Aorta (tissue), 5 donors: ENCODE results near the gene PPP2CA. TPM values are rescaled to one million over a fixed set of nuclear protein-coding genes. Genes with fewer than 3 reads are reported as not detected.
A peak's percentile ranks its signal among the peaks of the same experiment; 100 is the strongest.

ENCODE experiments used
- ATAC-seq: fragments of 200-7000 bp; cut with Tn5 transposase; one replicate; pipeline ENCODE4 v1.9.1; 2022; ENCODE audit warnings: moderate library complexity; ENCODE audit not compliant: low FRiP score
- DNase-seq, 2 donors: peaks; one replicate each; pipeline ENCODE4 v3.0.0-alpha.2; 2020
- H3K27ac ChIP-seq, 2 donors: one replicate each; pipeline ENCODE4 v1.5.1; 2013; ENCODE audit warnings: low read length in 2 of 2, mild to moderate bottlenecking in 2 of 2, moderate library complexity in 2 of 2, control low read depth in 1 of 2, inconsistent platforms in 1 of 2, low read depth in 1 of 2
- H3K27me3 ChIP-seq, 2 donors: one replicate each; pipeline ENCODE4 v1.6.1; 2013; ENCODE audit warnings: control low read depth in 1 of 2, low read length in 1 of 2, mild to moderate bottlenecking in 1 of 2, moderate library complexity in 1 of 2; ENCODE audit not compliant: insufficient read depth in 2 of 2, control insufficient read depth in 1 of 2
- H3K36me3 ChIP-seq, 2 donors: one replicate each; pipeline ENCODE4 v1.6.1; 2013; ENCODE audit warnings: control low read depth in 1 of 2, low read length in 1 of 2, mild to moderate bottlenecking in 1 of 2; ENCODE audit not compliant: insufficient read depth in 2 of 2, control insufficient read depth in 1 of 2
- H3K4me1 ChIP-seq, 2 donors: one replicate each; pipeline ENCODE4 v1.6.1; 2013; ENCODE audit warnings: low read length in 2 of 2, control low read depth in 1 of 2, mild to moderate bottlenecking in 1 of 2, moderate library complexity in 1 of 2; ENCODE audit not compliant: insufficient read depth in 2 of 2, control insufficient read depth in 1 of 2
- H3K4me3 ChIP-seq, 2 donors: one replicate each; pipeline ENCODE4 v1.5.1; 2013; ENCODE audit warnings: low read length in 2 of 2, control low read depth in 1 of 2, mild to moderate bottlenecking in 1 of 2
- H3K9me3 ChIP-seq: one replicate; pipeline ENCODE4 v1.6.1; 2013; ENCODE audit warnings: mild to moderate bottlenecking, low read length; ENCODE audit not compliant: control insufficient read depth
- WGBS, 2 donors: extraction: QIAGEN DNeasy Blood & Tissue Kit; methylation state at CpG; one replicate each; pipeline ENCODE4 v1.1.7; 2013; 5-methylcytosine and 5-hydroxymethylcytosine counted together
- intact Hi-C, 2 donors: fragments of 100-400 bp; cut with DNase I; formaldehyde crosslinking; loops; one replicate each; pipeline versions ENCODE4 v1.14.2 to v1.15.0; 2022
- polyA plus RNA-seq, 2 donors: library from polyadenylated mRNA; stranded (reverse); fragments of 200-250 nt; gene quantifications; one replicate each; pipeline ENCODE4 v1.2.3, GENCODE V29; 2013
- total RNA-seq, 2 donors: library from RNA; stranded (reverse); fragmentation: NEBNext Ultra II Directional; extraction: Animal tissue kit (Norgen Biotek cat#: 25700); gene quantifications; one replicate each; pipeline ENCODE4 v1.2.1, GENCODE V29; 2021
- donor health status: healthy with polysubstance abuse.
- donor health status: Bipolar disorder and iron deficiency.
- donor health status: DM: no; HTN: no; CAD: no.
- donor health status: DM: no; HTN: no; CAD: no.
- donor health status: DM: yes; HTN: yes; CAD: no.

Gene PPP2CA
- total and polyA plus RNA-seq, 4 donors, result 32.5 to 96.6 (median 69.3) TPM

DNA sequence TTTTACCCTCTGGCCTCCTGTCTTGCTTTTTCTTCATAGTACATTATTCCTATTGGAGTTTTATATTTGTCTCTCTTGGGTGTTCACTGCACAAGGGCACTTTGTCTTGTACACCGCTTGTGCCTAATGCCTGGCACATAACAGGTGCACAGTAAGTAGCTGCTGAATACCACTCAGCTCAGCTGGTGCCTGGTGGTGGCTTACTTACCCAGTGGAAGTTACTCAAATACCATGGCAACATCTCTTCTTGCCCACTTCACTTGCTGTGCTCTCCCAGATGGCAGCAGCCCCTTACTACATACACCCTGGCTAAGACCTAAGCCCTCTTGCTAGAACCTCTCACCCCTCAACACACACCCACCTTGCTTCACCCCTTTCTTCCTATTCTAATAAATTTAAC, 37.8 kb downstream of the PPP2CA start:
- H3K4me3 ChIP-seq, result no peak overlapping the region
- no peaks in the 10 kb centered on the region for H3K9me3 ChIP-seq
- DNase-seq (no peak), ATAC-seq (no peak)
- intact Hi-C loops, result loop anchor here in 1 of 2 donors (10.0 kb wide), 1 partner anchor 397 kb away; no protein-coding TSS in a partner anchor
- H3K4me1 ChIP-seq, result no peaks in the 10 kb centered on the region
- no peaks in the 10 kb centered on the region for H3K27me3 ChIP-seq
- 75 to 82% methylated on average over 1 of the region's 1 CpG for WGBS, 2 donors
- H3K27ac ChIP-seq, result no peak overlapping the region
- H3K36me3 ChIP-seq, result no peaks in the 10 kb centered on the region

DNA sequence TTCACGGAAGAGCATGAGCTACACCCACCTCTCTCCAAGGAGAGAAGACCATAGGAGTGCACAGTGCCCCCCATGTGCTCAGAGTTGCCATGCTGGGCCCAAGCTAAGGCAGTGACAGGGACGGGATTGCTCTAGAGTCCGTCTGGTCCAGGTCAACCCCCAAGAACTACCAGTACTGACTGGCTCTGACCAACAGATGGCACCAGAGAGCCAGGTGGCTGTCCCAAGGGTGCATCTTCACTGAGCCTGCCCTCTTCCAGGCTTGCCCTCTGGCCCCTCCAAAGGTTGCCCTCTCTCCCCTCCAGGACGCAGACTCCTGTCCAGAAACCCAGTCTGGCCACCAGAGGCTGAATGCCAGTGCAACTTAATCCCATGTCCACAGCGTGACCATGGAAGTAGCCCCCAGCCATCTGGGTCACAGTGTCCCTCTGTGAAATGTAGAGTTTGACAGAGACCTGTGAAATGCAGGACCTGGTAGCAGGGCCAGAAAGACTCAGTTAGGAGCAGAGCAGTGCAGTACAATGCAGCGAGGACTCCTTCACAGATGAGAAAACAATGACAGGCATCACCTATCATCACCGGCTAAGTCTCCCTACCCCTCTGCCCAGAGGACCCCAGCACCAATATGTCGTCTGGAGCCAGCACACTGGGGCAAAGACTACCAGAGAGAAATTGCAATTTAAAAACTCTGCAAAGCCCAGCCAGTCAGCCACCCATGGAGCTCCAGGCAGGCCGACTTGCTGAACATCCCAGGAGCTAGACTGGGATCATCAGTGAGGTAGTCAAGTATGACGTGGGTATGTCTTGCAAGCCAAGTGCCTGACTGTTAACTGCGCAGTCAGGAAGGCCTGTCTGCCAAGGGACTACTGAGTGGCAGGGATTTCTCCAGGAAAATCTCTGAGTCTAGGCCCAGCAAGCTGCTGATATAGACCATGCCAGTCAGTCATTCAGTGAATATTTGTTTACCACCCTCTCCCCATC, 41.4 kb downstream of the PPP2CA start:
- Histone ChIP-seq H3K27ac (no peak overlapping the region), H3K9me3 (no peaks in the 10 kb centered on the region), H3K27me3 (no peaks in the 10 kb centered on the region), H3K36me3 (no peaks in the 10 kb centered on the region), H3K4me1 (no peaks in the 10 kb centered on the region), H3K4me3 (no peak overlapping the region)
- 54 to 56% methylated on average over 11 of the region's 11 CpGs for WGBS, 2 donors
- peak; percentile 77 to 84 for DNase-seq
- intact Hi-C loops, result loop anchor here (1.0 to 10.0 kb wide), 3 partner anchors 102 to 400 kb away; no protein-coding TSS in a partner anchor
- peak; percentile 90 for ATAC-seq

GRCh38 chr5:134183481-134183880, 42.4 kb downstream of the PPP2CA start:
- no peaks in the 10 kb centered on the region for H3K27me3 ChIP-seq
- no peak for DNase-seq
- H3K9me3 ChIP-seq, result no peaks in the 10 kb centered on the region
- H3K4me3 ChIP-seq, result no peak overlapping the region
- no peaks in the 10 kb centered on the region for H3K36me3 ChIP-seq
- no peaks in the 10 kb centered on the region for H3K4me1 ChIP-seq
- intact Hi-C loops, result loop anchor here in 1 of 2 donors (10.0 kb wide), 1 partner anchor 401 kb away; no protein-coding TSS in a partner anchor
- no peak for ATAC-seq
- no peak overlapping the region for H3K27ac ChIP-seq

- no peak overlapping the region for H3K4me3 ChIP-seq
- no peaks in the 10 kb centered on the region for H3K4me1 ChIP-seq
- intact Hi-C loops, result loop anchor here in 1 of 2 donors (10.0 kb wide), 1 partner anchor 197 kb away; the partner anchor contains the start of gene UBE2B
- H3K27me3 ChIP-seq, result no peaks in the 10 kb centered on the region
- H3K27ac ChIP-seq, result no peak overlapping the region
- DNase-seq (no peak), ATAC-seq (no peak)
- no peaks in the 10 kb centered on the region for H3K9me3 ChIP-seq
- 78 to 88% methylated on average over 3 of the region's 3 CpGs for WGBS, 2 donors
- no peaks in the 10 kb centered on the region for H3K36me3 ChIP-seq
Observed at GRCh38 chr5:134178096-134178419, 47.8 kb downstream of the PPP2CA start.

DNA sequence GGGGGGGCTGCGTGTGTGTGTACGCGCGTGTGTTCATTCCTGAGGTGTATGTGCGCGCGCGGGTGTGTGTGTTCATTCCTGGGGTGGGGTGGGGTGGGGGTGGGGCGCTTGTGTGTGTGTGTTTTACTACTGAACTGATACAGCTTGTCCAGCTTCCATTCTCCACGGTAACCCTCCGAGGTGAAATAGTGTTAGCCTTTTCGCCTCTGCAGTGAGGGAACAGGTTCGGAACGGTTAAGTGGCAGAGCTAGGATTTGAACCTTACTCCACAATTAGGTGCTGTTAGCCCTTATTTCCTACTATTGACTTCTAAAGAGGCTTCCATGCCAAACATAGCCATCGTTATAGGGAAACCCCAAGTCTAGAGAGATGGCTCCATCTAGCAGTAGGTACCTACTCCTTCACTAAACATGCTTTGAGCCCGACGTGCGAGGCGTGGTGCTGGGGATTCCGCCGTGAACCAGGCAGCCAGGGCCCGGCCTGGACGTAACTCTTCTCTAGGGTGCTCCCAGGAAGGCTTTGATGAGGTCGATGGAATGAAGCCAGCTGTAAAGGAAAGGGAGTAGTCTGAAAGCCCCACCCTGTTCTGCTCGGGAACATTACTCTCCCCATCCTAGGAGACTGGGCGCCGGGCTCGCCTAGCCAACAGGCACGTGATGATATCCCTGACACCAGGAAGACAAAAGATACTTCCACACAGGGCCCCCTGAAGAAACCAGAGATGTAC, 48.3 kb downstream of the PPP2CA start:
- peak overlapping the region; percentile 39 to 89 for H3K4me3 ChIP-seq
- DNase-seq (no peak), ATAC-seq (no peak)
- no peaks in the 10 kb centered on the region for H3K9me3 ChIP-seq
- no peaks in the 10 kb centered on the region for H3K36me3 ChIP-seq
- H3K4me1 ChIP-seq, result no peaks in the 10 kb centered on the region
- H3K27me3 ChIP-seq, result no peaks in the 10 kb centered on the region
- WGBS, 2 donors, result 21 to 28% methylated on average over 29 of the region's 29 CpGs
- intact Hi-C loops, result loop anchor here in 1 of 2 donors (2.0 to 10.0 kb wide), 2 partner anchors 49 to 197 kb away; partner anchors contain the start of genes PPP2CA and UBE2B
- H3K27ac ChIP-seq, result peak overlapping the region; percentile 88 to 96

- Histone ChIP-seq H3K9me3 (no peaks in the 10 kb centered on the region), H3K27me3 (no peaks in the 10 kb centered on the region), H3K36me3 (no peaks in the 10 kb centered on the region), H3K4me1 (no peaks in the 10 kb centered on the region), H3K4me3 (peak within 1 kb of the TSS; percentile 39 to 89), H3K27ac (peak within 1 kb of the TSS; percentile 90 to 96)
- intact Hi-C loops, result loop anchor here in 1 of 2 donors (2.0 to 10.0 kb wide), 2 partner anchors 50 to 198 kb away; partner anchors contain the start of genes PPP2CA and UBE2B
- ATAC-seq (peak; percentile 96), DNase-seq (peak; percentile 89 to 94)
- 0% methylated on average over 87 to 92 of the region's 92 CpGs for WGBS, 2 donors
Observed at GRCh38 chr5:134176511-134177368, 49.1 kb downstream of the PPP2CA start, which contains the start of gene SKP1. TSS of gene SKP1 (minus strand) at chr5:134176950. CDS start at chr5:134174022, 2,928 bp downstream.

DNA sequence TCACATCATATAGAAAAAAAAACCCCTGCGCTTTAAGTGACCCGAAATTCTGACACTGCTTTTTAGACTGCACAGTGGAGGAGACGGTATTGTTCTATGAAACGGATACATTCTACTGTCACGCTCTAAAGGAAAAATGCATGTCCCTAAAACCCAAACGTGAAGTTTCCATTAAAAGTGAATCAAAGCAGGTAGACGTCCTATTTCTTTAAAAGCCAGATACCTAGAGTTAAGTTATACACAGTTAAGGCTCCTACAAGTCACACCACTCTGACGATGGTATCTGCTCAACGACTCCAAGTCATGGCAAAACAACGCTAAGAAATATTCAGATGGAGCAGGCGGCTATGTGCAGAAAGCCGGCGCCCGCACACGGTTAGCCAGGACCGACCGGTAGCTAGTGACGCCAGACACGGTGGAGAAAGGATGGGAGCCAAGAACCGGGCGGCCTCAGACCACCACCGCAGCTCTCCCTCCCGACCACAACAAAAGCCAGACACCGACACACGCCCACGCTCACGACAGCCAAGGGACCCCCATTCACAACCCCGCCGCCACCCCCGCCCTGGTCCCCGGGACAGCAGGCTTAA, 49.9 kb downstream of the PPP2CA start:
- H3K9me3 ChIP-seq, result no peaks in the 10 kb centered on the region
- intact Hi-C loops, result loop anchor here in 1 of 2 donors (2.0 to 10.0 kb wide), 2 partner anchors 51 to 199 kb away; partner anchors contain the start of genes PPP2CA and UBE2B
- H3K27ac ChIP-seq, result peak overlapping the region; percentile 90 to 96
- ATAC-seq (peak; percentile 36), DNase-seq (peak in 1 of 2 donors; percentile 55)
- H3K36me3 ChIP-seq, result no peaks in the 10 kb centered on the region
- peak overlapping the region; percentile 39 to 89 for H3K4me3 ChIP-seq
- no peaks in the 10 kb centered on the region for H3K4me1 ChIP-seq
- no peaks in the 10 kb centered on the region for H3K27me3 ChIP-seq
- 1% methylated on average over 31 of the region's 31 CpGs for WGBS, 2 donors
